Measurements from ENCODE around the gene PRR18. TPM values are rescaled to one million over a fixed set of nuclear protein-coding genes. Genes with fewer than 3 reads are reported as not detected.

PRR18 gene
- total RNA-seq, 1 donor from 2014 or later: 0.14 TPM

DNA sequence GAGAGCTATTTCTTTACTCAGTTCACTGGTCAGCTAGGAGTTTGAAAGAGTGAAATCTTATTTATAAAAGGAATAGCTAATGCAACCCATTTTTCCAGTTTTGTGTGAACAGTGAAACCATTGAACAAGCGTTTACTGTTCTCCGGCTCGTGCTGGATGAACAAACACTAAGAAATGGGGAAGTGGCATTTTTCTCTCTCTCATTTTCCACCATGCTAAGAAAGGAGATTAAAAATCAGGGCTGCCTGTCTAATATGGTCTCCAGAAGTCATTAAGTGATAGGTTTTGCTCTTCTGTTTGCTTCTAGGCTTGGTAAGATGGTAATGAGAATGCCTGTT is 34.9 kb upstream of the PRR18 start:
- Mint-ChIP-seq H3K4me3 (ENCODE audit: low read depth) (peak overlapping the region; percentile 89), H3K4me1 (ENCODE audit: low read depth) (peaks cover 8% of the 10 kb centered on the region), H3K27me3 (ENCODE audit: low read depth) (peaks cover 2% of the 10 kb centered on the region), H3K27ac (no peak overlapping the region), H3K36me3 (ENCODE audit: low read depth) (peaks cover 4% of the 10 kb centered on the region), H3K9me3 (peaks cover 4% of the 10 kb centered on the region)
- intact Hi-C loops (cut with micrococcal nuclease): loop anchor here (5.0 kb wide), 2 partner anchors 284 to 609 kb away; partner anchors contain the start of gene RPS6KA2
- no peak for DNase-seq (ENCODE audit: low spot score)

DNA sequence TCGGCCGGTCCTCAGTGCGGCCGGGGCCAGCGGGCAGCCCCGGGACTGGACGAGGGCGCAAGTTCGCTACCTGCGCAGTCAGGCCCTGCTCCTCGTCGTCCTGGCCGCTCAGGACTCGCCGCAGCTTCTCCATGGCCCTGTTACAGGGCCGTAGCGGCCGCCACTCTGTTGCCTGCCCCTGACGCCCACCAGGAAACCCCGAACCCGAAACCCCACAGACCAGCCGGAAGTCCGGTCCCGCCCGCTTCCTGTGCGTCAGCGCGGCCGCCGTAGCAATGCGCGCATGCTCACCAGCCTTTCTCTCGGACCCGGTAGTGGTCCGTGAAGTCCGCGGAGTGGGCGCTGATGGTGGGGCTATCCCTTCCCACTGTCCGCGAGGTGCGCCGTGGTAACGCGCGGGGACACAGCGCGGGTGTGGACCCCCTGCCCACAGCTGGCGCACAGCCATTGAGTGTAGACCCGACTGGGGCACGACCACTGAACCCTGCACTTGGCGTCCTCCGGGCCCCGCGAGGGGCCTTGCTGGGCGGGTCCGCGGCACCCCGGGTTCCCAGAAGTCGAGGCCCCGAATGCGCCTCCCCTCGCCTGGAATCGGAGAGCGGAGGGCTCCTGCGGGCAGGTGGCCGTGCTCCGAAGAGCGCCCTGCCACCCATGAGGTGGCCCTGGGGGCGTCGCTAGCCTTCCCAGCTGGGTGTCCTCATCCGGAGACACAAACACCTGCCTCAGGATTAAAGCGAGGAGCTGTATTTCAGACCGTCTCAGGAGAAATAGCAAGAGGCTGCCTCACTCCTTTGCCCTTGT is 34.4 kb upstream of the PRR18 start, which contains the start of gene SFT2D1:
SFT2D1 (minus strand) TSS at position 197 of the 801 bp plus-strand sequence; CDS start at position 133, 64 bp downstream.
- Mint-ChIP-seq H3K9me3 (no peaks in the 10 kb centered on the region), H3K27me3 (ENCODE audit: low read depth) (peaks cover 2% of the 10 kb centered on the region), H3K36me3 (ENCODE audit: low read depth) (peaks cover 8% of the 10 kb centered on the region), H3K27ac (peak within 1 kb of the TSS; percentile 86), H3K4me1 (ENCODE audit: low read depth) (peaks cover 4% of the 10 kb centered on the region), H3K4me3 (ENCODE audit: low read depth) (peak within 1 kb of the TSS; percentile 89)
- DNase-seq (ENCODE audit: low spot score): peak; percentile 81
- intact Hi-C loops (cut with micrococcal nuclease): loop anchor here (1.0 to 5.0 kb wide), 3 partner anchors 40 to 610 kb away; partner anchors contain the start of genes MPC1 and RPS6KA2

DNA sequence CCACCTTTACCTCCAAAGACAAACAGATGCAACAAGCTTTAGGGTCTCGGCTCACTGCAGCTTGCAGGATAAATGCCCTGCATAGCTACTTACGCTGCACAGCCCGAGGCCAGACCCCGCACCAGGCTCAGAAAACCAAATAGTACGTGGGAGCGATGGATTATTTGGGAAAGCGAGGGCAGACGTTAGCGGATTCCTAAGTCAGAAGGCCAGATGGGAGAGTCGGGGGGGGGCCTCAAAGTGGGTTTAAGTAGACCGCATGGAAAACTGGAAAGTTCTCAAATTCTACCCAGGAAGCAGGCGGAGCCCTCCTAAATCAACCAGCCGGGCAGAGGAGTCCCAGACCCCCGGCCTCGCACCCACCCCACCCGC is 33.8 kb upstream of the PRR18 start:
- intact Hi-C loops (cut with micrococcal nuclease): loop anchor here (1.0 to 5.0 kb wide), 4 partner anchors 9 to 610 kb away; partner anchors contain the start of genes MPC1 and RPS6KA2
- Mint-ChIP-seq H3K36me3 (ENCODE audit: low read depth) (peaks cover 13% of the 10 kb centered on the region), H3K27ac (peak overlapping the region; percentile 86), H3K4me3 (ENCODE audit: low read depth) (peak overlapping the region; percentile 89), H3K4me1 (ENCODE audit: low read depth) (peaks cover 7% of the 10 kb centered on the region), H3K27me3 (ENCODE audit: low read depth) (peaks cover 2% of the 10 kb centered on the region), H3K9me3 (no peaks in the 10 kb centered on the region)
- no peak for DNase-seq (ENCODE audit: low spot score)

DNA sequence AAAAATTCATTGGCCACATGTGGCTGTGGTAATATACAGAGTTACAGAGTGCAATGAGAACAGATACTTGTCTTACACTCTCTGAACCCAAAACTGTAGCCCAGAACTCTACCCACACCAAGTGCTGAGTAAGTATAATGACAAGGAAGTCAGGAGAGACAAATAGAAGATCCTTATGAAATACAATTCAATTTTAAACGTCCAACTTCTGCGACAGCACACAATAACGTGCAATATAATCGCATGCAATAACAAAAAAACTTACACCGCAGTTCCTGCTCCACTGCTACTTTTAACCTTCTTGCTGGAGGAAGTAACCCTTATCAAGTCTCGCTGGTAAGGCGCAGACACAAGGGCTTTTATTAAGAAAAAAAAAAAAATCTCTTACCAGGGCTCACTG is 33.3 kb upstream of the PRR18 start:
- intact Hi-C loops (cut with micrococcal nuclease): loop anchor here (1.0 to 5.0 kb wide), 3 partner anchors 8 to 611 kb away; partner anchors contain the start of gene RPS6KA2
- H3K27me3 Mint-ChIP-seq (ENCODE audit: low read depth): peaks cover 2% of the 10 kb centered on the region
- no peaks in the 10 kb centered on the region for H3K9me3 Mint-ChIP-seq
- peaks cover 7% of the 10 kb centered on the region for H3K4me1 Mint-ChIP-seq (ENCODE audit: low read depth)
- DNase-seq (ENCODE audit: low spot score): no peak
- peaks cover 13% of the 10 kb centered on the region for H3K36me3 Mint-ChIP-seq (ENCODE audit: low read depth)
- peak overlapping the region; percentile 86 for H3K27ac Mint-ChIP-seq
- peak overlapping the region; percentile 89 for H3K4me3 Mint-ChIP-seq (ENCODE audit: low read depth)

DNA sequence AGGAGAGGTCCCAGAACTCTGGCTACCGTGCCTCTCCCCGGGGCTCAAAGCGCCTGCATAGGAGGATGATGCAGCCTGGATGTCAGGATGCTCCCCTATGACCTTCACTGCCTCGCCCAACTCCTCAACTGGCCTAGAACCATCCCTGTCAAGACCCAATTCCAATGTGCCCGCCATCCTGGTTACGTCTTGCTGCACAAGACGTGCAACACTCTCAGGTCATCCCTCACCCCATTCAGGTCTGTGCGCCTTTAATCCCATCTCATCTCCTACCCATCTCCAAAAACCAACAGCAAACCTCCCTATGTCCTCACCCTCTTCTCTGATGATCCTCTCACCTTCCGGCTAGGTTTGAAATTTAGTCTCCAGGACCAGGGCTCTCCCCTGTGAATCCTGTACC is 30.7 kb upstream of the PRR18 start:
- peaks cover 23% of the 10 kb centered on the region for H3K4me1 Mint-ChIP-seq (ENCODE audit: low read depth)
- H3K27ac Mint-ChIP-seq: no peak overlapping the region
- no peaks in the 10 kb centered on the region for H3K27me3 Mint-ChIP-seq (ENCODE audit: low read depth)
- H3K36me3 Mint-ChIP-seq (ENCODE audit: low read depth): peaks cover 30% of the 10 kb centered on the region
- no peak overlapping the region for H3K4me3 Mint-ChIP-seq (ENCODE audit: low read depth)
- no peak for DNase-seq (ENCODE audit: low spot score)
- no peaks in the 10 kb centered on the region for H3K9me3 Mint-ChIP-seq
- intact Hi-C loops (cut with micrococcal nuclease): no loop called here

DNA sequence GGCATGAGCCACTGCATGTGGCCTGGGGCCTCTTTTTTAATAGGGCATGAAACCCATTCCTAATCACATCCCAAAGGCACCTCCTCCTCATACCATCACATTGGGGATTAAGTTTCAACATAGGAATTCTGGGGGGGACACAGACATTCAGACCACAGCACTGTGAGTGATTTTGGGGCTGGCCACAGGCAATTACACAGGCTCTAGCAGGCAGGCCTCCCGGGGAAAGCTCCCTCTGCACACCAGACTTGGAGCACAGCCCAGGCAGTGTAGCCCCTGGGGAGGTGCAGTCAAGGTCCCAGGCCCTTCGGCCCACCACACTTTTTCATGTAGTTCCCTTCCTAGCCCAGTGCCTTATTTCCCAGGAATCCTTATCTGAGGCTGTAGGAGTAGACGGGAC is 28.7 kb upstream of the PRR18 start:
- intact Hi-C loops (cut with micrococcal nuclease): no loop called here
- Mint-ChIP-seq H3K9me3 (no peaks in the 10 kb centered on the region), H3K36me3 (ENCODE audit: low read depth) (peaks cover 43% of the 10 kb centered on the region), H3K4me3 (ENCODE audit: low read depth) (no peak overlapping the region), H3K27ac (no peak overlapping the region), H3K27me3 (ENCODE audit: low read depth) (no peaks in the 10 kb centered on the region), H3K4me1 (ENCODE audit: low read depth) (peaks cover 38% of the 10 kb centered on the region)
- no peak for DNase-seq (ENCODE audit: low spot score)

DNA sequence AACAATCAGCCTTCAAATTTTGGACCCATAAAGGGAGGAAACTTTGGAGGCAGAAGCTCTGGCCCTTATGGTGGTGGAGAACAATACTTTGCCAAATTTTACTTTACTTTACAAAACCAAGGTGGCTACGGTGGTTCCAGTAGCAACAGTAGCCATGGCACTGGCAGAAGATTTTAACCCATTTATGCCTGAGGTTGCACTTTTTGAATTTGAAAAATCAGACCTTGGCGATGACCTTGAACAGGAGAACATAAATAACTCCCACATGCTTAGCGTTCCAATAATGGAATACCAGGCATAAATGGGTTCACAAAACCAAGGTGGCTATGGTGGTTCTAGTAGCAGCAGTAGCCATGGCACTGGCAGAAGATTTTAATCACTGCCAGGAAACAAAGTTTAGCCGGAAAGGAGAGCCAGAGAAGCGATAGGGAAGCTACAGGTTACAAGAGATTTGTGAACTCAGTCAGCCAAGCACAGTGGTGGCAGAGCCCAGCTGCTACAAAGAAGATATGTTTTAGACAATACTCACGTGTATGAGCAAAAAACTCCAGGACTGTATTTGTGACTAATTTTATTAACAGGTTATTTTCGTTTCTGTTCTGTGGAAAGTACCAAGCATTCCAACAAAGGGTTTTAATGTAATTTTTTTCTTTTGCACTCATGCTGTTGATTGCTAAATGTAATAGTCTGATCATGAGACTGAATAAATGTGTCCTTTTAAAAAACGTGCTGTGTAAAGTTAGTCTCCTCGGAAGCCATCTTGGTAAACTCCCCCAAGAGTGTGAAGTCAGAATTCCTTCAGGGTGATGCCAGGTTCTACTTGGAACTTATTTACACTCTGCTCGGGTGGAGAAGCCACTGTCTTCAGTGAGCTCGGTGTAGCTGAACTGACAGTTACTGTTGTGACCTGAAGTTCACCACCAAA is 27.4 kb upstream of the PRR18 start:
- intact Hi-C loops (cut with micrococcal nuclease): no loop called here
- Mint-ChIP-seq H3K4me1 (ENCODE audit: low read depth) (peaks cover 38% of the 10 kb centered on the region), H3K9me3 (no peaks in the 10 kb centered on the region), H3K36me3 (ENCODE audit: low read depth) (peaks cover 42% of the 10 kb centered on the region), H3K27ac (no peak overlapping the region), H3K27me3 (ENCODE audit: low read depth) (no peaks in the 10 kb centered on the region), H3K4me3 (ENCODE audit: low read depth) (no peak overlapping the region)
- no peak for DNase-seq (ENCODE audit: low spot score)

DNA sequence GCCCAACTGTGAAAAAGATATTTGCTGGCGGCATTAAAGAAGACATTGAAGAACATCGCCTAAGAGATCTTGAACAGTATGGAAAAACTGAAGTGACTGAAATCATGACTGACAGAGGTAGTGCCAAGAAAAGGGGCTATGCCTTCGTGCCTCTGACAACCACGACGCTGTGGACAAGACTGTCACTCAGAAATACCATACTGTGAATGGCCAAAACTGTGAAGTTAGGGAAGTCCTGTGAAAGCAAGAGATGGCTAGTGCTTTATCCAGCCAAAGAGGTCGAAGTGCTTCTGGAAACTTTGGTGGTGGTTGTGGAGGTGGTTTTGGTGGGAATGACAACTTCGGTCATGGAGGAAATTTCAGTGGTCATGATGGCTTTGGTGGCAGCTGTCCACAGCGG is 26.7 kb upstream of the PRR18 start:
- Mint-ChIP-seq H3K27me3 (ENCODE audit: low read depth) (no peaks in the 10 kb centered on the region), H3K4me3 (ENCODE audit: low read depth) (no peak overlapping the region), H3K9me3 (no peaks in the 10 kb centered on the region), H3K36me3 (ENCODE audit: low read depth) (peaks cover 42% of the 10 kb centered on the region), H3K27ac (no peak overlapping the region), H3K4me1 (ENCODE audit: low read depth) (peaks cover 38% of the 10 kb centered on the region)
- intact Hi-C loops (cut with micrococcal nuclease): no loop called here
- DNase-seq (ENCODE audit: low spot score): no peak

DNA sequence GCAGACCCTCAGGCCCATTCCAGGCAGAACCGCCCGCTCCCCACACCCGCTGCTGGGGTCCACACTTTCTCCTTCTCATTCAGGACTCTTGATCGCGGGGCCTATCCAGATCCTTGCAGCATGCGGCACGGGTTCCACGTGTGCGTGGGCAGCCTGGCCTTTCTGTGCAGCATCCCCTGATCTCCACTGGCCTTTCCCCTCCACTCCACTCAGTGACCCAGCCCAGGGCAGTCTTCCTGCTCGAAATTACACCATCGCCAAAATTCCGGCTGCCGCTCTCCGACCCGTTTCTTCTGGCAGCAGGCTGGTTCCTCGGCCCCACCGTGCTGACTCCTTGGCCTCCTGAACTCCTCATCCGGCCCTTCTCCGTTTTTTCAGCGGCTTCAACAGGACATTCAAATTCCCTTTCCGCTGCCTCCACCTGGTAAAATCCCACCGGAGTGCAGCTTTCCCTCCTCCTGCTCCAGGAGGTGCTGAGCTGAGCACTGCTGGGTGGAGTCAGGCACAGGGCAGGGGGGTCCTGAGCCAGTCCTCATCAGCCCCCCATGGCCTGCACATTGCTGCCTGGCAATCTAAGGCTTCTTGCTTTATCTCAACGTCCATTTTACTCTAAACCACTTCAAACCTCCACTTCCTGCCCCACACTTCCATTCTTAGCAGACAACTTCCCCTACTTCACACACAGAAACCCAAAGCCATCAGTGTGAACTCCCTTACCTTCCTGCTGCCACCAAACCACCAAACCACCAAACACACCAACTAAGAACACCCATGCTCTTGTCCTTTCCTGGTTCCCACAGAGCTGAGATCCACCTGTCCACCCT is 25.2 kb upstream of the PRR18 start:
- Mint-ChIP-seq H3K4me3 (ENCODE audit: low read depth) (peak overlapping the region; percentile 43), H3K36me3 (ENCODE audit: low read depth) (peaks cover 50% of the 10 kb centered on the region), H3K27ac (peak overlapping the region; percentile 17), H3K27me3 (ENCODE audit: low read depth) (no peaks in the 10 kb centered on the region), H3K9me3 (no peaks in the 10 kb centered on the region), H3K4me1 (ENCODE audit: low read depth) (peaks cover 40% of the 10 kb centered on the region)
- peak; percentile 35 for DNase-seq (ENCODE audit: low spot score)
- intact Hi-C loops (cut with micrococcal nuclease): loop anchor here (1.0 kb wide), 1 partner anchor 8 kb away; no protein-coding TSS in a partner anchor

DNA sequence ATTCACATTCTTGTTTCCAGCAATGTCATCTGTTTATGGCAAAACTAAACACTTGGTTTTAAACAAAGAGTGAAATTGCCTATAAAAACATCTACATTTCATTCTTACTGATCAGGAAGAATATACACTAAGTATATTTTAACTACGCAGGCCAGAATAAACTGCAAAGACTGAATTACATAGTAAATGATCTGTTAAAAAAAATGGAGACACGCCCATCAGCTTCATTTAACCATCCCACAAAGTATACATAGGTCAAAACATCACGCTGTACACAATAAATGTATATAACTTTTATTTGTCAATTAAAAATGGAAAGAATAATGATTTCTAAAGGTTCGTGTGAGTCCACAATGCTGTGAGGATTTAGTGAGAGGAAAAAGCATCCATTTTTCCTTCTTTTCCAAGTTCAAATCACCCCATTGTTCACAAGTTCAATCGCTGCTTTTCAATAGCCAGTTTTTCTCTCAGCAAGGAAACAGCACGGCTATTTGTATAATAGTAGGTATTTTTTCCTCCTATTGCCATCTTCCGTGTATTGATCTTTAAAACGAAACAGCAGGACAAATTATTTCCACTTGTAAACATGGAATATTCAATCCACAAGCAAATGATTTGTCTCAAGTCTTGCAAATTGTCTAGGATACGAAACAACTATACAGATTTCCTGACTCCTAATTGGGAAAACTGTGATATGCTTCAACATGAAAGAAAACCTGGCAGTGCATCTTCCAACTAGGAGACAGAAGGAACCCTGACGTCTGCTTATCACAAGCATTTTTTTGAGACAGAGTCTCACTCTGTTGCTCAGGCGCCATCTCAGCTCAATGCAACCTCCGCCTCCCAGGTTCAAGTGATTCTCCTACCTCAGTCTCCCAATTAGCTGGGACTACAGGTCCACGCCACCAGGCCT is 23.6 kb upstream of the PRR18 start:
- DNase-seq (ENCODE audit: low spot score): no peak
- Mint-ChIP-seq H3K27ac (no peak overlapping the region), H3K4me1 (ENCODE audit: low read depth) (peaks cover 36% of the 10 kb centered on the region), H3K9me3 (no peaks in the 10 kb centered on the region), H3K36me3 (ENCODE audit: low read depth) (peaks cover 47% of the 10 kb centered on the region), H3K4me3 (ENCODE audit: low read depth) (no peak overlapping the region), H3K27me3 (ENCODE audit: low read depth) (no peaks in the 10 kb centered on the region)
- intact Hi-C loops (cut with micrococcal nuclease): no loop called here

DNA sequence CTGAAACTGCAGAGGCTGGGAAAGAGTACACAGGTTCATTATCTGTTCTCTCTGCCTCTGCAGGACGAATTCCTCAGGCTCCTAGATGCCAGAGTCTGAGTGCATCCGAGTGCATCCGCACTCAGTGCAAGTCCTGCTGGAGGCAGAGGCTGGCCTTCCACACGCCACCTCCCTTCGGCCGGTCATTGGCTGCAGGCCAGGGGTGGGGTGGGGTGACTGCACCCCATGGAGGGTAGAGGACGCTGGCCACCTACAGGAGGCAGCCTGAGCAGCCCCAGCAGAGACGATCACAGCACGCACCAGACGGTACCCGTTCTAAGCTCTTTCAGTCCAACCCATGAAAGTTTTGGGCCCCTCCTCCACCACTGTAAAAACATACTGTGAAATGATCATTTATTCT is 22.4 kb upstream of the PRR18 start:
- H3K27me3 Mint-ChIP-seq (ENCODE audit: low read depth): no peaks in the 10 kb centered on the region
- no peak overlapping the region for H3K4me3 Mint-ChIP-seq (ENCODE audit: low read depth)
- H3K27ac Mint-ChIP-seq: no peak overlapping the region
- H3K4me1 Mint-ChIP-seq (ENCODE audit: low read depth): peaks cover 37% of the 10 kb centered on the region
- intact Hi-C loops (cut with micrococcal nuclease): no loop called here
- H3K9me3 Mint-ChIP-seq: no peaks in the 10 kb centered on the region
- peaks cover 47% of the 10 kb centered on the region for H3K36me3 Mint-ChIP-seq (ENCODE audit: low read depth)
- DNase-seq (ENCODE audit: low spot score): no peak

Data from activated T-helper 2 cell treated with anti-CD3 and anti-CD28 coated beads, Interferon-gamma antibody, Interleukin-2, Interleukin-4, amounts not matched to agents 10 μg/mL and 5 μg/mL and 100 μg/mL, durations not matched to agents 14 hours and 24 hours and 36 hours (primary cell).